Stimulated activated CD4-positive, alpha-beta T cell treated with anti-CD3 and anti-CD28 coated beads, TNF-alpha, amount 100 ng/mL, for 1 hour (primary cell): ENCODE results near the gene APOB.

ENCODE experiments used
- DNase-seq, 3 donors: peaks; one replicate each; pipeline ENCODE4 v3.0.0-alpha.2; 2020; ENCODE audit warnings: low read depth in 3 of 3, low spot score in 1 of 3

APOB gene

GRCh38 chr2:20986024-20986939 is 57.6 kb downstream of the APOB start:
- DNase-seq = no peak

GRCh38 chr2:20985062-20985461 is 58.8 kb downstream of the APOB start:
- DNase-seq = no peak

- DNase-seq = no peak
Observed at GRCh38 chr2:20984408-20984807, 59.5 kb downstream of the APOB start.

GRCh38 chr2:20983844-20984243 is 60.0 kb downstream of the APOB start:
- no peak for DNase-seq

- no peak for DNase-seq
Observed at GRCh38 chr2:20982861-20983260, 61.0 kb downstream of the APOB start.

- no peak for DNase-seq
Observed at GRCh38 chr2:20977520-20978180, 66.2 kb downstream of the APOB start.

- DNase-seq = no peak
Observed at GRCh38 chr2:20976527-20976926, 67.3 kb downstream of the APOB start.

- no peak for DNase-seq
Observed at GRCh38 chr2:20972792-20973565, 70.9 kb downstream of the APOB start.

- no peak for DNase-seq
Observed at GRCh38 chr2:20972110-20972509, 71.8 kb downstream of the APOB start.

GRCh38 chr2:20970068-20970467 is 73.8 kb downstream of the APOB start:
- DNase-seq = no peak

GRCh38 chr2:20966061-20966595 is 77.7 kb downstream of the APOB start:
- DNase-seq = no peak

GRCh38 chr2:20965221-20965620 is 78.7 kb downstream of the APOB start:
- no peak for DNase-seq

GRCh38 chr2:20963867-20964266 is 80.0 kb downstream of the APOB start:
- no peak for DNase-seq

- DNase-seq = peak; percentile 7 to 59 (median 37)
Observed at GRCh38 chr2:20962939-20963557, 80.8 kb downstream of the APOB start.

- no peak for DNase-seq
Observed at GRCh38 chr2:20961858-20962257, 82.0 kb downstream of the APOB start.

- no peak for DNase-seq
Observed at GRCh38 chr2:20960003-20960402, 83.9 kb downstream of the APOB start.

GRCh38 chr2:20959252-20959651 is 84.6 kb downstream of the APOB start:
- DNase-seq = no peak

GRCh38 chr2:20957788-20958525 is 85.9 kb downstream of the APOB start:
- no peak for DNase-seq

- no peak for DNase-seq
Observed at GRCh38 chr2:20955277-20956026, 88.4 kb downstream of the APOB start.
